Measurements from ENCODE around the gene NETO1.

DNA sequence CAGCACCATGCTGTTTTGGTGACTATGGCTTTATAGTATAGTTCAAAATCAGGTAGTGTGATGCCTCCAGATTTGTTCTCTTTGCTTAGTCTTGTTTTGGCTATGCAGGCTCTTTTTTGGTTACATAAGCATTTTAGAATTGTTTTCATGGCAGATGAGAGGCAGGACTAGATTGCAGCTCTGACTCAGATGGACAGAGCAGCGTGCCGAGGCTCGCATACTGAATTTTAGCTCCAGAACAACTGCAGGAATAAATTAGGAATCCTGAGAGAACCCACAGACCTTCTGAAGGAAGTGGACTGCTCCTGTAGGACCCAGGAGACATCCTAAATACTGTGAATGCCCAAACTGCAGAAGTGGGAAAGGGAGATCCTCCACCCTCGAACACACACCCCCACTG lies 141.6 kb downstream of the NETO1 start:
- TF ChIP-seq, protein P1, sequence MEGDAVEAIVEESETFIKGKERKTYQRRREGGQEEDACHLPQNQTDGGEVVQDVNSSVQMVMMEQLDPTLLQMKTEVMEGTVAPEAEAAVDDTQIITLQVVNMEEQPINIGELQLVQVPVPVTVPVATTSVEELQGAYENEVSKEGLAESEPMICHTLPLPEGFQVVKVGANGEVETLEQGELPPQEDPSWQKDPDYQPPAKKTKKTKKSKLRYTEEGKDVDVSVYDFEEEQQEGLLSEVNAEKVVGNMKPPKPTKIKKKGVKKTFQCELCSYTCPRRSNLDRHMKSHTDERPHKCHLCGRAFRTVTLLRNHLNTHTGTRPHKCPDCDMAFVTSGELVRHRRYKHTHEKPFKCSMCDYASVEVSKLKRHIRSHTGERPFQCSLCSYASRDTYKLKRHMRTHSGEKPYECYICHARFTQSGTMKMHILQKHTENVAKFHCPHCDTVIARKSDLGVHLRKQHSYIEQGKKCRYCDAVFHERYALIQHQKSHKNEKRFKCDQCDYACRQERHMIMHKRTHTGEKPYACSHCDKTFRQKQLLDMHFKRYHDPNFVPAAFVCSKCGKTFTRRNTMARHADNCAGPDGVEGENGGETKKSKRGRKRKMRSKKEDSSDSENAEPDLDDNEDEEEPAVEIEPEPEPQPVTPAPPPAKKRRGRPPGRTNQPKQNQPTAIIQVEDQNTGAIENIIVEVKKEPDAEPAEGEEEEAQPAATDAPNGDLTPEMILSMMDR (IDR thresholded peaks at IDR 0.05) = no peak
- TF ChIP-seq POLR2A (IDR thresholded peaks at IDR 0.05) (no peak), POLR2AphosphoS5 (IDR thresholded peaks at IDR 0.05) (no peak)

Measured in breast epithelium (tissue), 3 donors.